GM12875 (cell line): ENCODE results near the gene ZEB2.

Experiments
- H3K4me3 ChIP-seq: one replicate; pipeline ENCODE4 v1.5.1; 2011; ENCODE audit warnings: low read depth, low read length, control low read depth
- CTCF ChIP-seq: IDR thresholded peaks from 2 replicates; pipeline ENCODE4 v1.5.1; 2011; ENCODE audit warnings: low read depth, mild to moderate bottlenecking, control low read depth, inconsistent platforms, low read length, moderate library complexity, borderline replicate concordance; ENCODE audit not compliant: insufficient read depth

Gene ZEB2

GRCh38 chr2:144522897-144523595, 3.1 kb upstream of the ZEB2 start:
- TF ChIP-seq CTCF: no peak
- no peak overlapping the region for H3K4me3 ChIP-seq

- H3K4me3 ChIP-seq: no peak overlapping the region
- TF ChIP-seq CTCF: no peak
Observed at GRCh38 chr2:144522176-144522896, 2.4 kb upstream of the ZEB2 start.

GRCh38 chr2:144521686-144522085, 1.8 kb upstream of the ZEB2 start:
- no peak for TF ChIP-seq CTCF
- H3K4me3 ChIP-seq: no peak overlapping the region

- H3K4me3 ChIP-seq: no peak overlapping the region
- TF ChIP-seq CTCF: no peak
Observed at GRCh38 chr2:144520756-144521487, 1.0 kb upstream of the ZEB2 start.

- TF ChIP-seq CTCF: no peak
- no peak overlapping the region for H3K4me3 ChIP-seq
Observed at GRCh38 chr2:144519597-144519933, 354 bp downstream of the ZEB2 start.

GRCh38 chr2:144518748-144519596, 947 bp downstream of the ZEB2 start:
- TF ChIP-seq CTCF: no peak
- no peak overlapping the region for H3K4me3 ChIP-seq
